ENCODE data around the gene TANGO2. TPM values are rescaled to one million over a fixed set of nuclear protein-coding genes. Genes with fewer than 3 reads are reported as not detected.

Gene TANGO2
- total and polyA plus RNA-seq, 9 donors, result 11.0 to 17.5 (median 13.3) TPM

DNA sequence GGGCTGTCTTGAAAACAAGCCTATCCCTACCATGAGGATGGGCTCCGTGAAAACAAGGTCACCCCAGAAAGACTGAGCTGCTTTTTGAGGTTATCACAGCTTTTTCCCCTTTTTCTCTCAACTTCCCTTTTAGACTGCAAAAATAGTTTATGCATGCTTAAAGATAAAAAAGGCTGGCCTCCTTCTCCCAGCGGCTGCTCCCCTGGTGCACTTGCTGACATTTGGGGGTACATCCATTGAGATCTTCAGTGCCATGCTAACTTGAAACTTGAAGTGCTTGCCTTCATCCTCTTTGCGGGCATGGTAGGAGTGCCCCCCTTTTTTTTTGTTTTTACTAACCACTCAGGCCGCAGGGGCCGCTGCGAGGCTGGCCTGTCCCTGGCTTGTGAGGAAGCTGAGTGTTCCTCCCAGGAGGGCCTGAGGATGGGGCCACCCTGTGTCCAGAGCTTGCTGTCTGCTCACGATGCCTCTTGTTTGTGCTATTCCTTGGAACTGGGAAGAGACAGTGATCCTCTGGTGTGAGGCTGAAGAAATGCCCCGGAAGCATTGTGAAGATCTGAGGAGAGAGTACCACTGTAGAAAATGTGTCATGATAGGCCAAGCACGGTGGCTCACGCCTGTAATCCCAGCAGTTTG, 2.2 kb downstream of the TANGO2 start:
- H3K27me3 ChIP-seq, result no peaks in the 10 kb centered on the region
- peaks cover 11% of the 10 kb centered on the region for H3K4me1 ChIP-seq (ENCODE audit: insufficient read depth)
- no peak overlapping the region for H3K27ac ChIP-seq
- H3K9me3 ChIP-seq, result no peaks in the 10 kb centered on the region
- H3K36me3 ChIP-seq, result no peaks in the 10 kb centered on the region
- intact Hi-C loops (cut with DNase I), result loop anchor here in 1 of 4 donors (10.0 kb wide), 1 partner anchor 72 kb away; no protein-coding TSS in a partner anchor
- WGBS, 3 donors, result 77 to 93% (median 87%) methylated on average over 10 of the region's 10 CpGs
- TF ChIP-seq POLR2A (IDR thresholded peaks at IDR 0.05) (no peak), EP300 (IDR thresholded peaks at IDR 0.05) (no peak)
- TF ChIP-seq, protein P1, sequence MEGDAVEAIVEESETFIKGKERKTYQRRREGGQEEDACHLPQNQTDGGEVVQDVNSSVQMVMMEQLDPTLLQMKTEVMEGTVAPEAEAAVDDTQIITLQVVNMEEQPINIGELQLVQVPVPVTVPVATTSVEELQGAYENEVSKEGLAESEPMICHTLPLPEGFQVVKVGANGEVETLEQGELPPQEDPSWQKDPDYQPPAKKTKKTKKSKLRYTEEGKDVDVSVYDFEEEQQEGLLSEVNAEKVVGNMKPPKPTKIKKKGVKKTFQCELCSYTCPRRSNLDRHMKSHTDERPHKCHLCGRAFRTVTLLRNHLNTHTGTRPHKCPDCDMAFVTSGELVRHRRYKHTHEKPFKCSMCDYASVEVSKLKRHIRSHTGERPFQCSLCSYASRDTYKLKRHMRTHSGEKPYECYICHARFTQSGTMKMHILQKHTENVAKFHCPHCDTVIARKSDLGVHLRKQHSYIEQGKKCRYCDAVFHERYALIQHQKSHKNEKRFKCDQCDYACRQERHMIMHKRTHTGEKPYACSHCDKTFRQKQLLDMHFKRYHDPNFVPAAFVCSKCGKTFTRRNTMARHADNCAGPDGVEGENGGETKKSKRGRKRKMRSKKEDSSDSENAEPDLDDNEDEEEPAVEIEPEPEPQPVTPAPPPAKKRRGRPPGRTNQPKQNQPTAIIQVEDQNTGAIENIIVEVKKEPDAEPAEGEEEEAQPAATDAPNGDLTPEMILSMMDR (IDR thresholded peaks at IDR 0.05), result no peak
- DNase-seq, result peak in 1 of 5 donors; percentile 1
- H3K4me3 ChIP-seq, result no peak overlapping the region

DNA sequence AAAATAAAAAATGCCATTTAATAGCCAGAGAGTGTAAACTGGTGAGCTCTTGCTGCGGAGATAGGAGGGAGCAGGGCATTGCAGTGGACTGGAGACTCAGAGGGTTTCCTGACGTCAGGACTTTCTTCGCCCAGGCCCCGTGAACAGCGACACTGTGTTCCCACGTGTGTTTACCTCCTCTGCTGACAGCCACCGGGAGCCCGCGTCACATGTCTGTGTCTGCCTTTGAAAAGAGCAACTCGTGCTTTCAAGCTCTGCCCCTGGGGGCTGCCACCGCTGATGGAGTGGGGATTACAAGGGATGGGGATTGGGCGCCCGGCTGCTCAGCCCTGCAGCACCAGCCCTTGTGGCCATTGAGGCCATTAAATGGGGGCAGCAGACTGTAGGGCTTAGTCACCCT, 3.3 kb downstream of the TANGO2 start:
- no peak for DNase-seq
- no peak overlapping the region for H3K4me3 ChIP-seq
- peaks cover 11% of the 10 kb centered on the region for H3K4me1 ChIP-seq (ENCODE audit: insufficient read depth)
- H3K9me3 ChIP-seq, result no peaks in the 10 kb centered on the region
- WGBS, 3 donors, result 81 to 83% (median 81%) methylated on average over 13 of the region's 13 CpGs
- intact Hi-C loops (cut with DNase I), result loop anchor here in 1 of 4 donors (10.0 kb wide), 1 partner anchor 71 kb away; no protein-coding TSS in a partner anchor
- H3K36me3 ChIP-seq, result no peaks in the 10 kb centered on the region
- H3K27me3 ChIP-seq, result no peaks in the 10 kb centered on the region
- TF ChIP-seq, protein P1 (IDR thresholded peaks at IDR 0.05), result no peak
- TF ChIP-seq EP300 (IDR thresholded peaks at IDR 0.05) (no peak), POLR2A (IDR thresholded peaks at IDR 0.05) (no peak)
- no peak overlapping the region for H3K27ac ChIP-seq

DNA sequence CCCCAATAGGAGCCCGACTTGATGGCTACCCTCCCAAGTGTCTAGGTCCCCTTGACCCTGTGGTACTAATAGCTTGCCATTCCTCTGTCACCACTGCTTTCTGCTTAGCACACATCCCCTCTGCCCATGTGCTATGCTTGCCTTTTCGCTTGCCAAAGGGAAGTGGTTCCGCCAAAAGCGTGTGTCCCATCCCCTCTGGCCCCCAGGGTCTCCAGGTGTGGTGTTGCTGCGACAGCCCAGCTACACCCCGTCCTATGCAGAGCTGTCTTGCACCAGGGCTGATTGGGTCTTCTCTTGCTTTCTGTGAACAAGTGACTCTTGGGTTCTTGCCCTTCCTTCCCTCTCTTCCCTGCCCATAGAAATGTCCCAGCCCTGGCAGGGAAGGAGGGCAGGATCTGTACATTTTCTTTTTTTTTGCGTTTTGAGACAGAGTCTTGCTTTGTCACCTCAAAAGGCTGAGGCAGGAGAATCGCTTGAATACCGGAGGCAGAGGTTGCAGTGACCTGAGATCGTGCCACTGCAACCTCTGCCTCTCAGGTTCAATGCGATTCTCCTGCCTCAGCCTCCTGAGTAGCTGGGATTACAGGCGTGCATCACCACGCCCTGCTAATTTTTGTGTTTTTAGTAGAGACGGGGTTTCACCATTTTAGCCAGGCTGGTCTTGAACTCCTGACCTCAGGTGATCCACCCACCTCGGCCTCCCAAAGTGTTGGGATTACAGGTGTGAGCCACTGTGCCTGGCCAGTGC, 3.9 kb downstream of the TANGO2 start:
- no peaks in the 10 kb centered on the region for H3K36me3 ChIP-seq
- no peak overlapping the region for H3K27ac ChIP-seq
- no peaks in the 10 kb centered on the region for H3K9me3 ChIP-seq
- WGBS, 3 donors, result 91 to 94% (median 92%) methylated on average over 15 of the region's 15 CpGs
- TF ChIP-seq EP300 (IDR thresholded peaks at IDR 0.05), result no peak
- TF ChIP-seq, protein P1 (IDR thresholded peaks at IDR 0.05), result no peak
- no peak for TF ChIP-seq POLR2A (IDR thresholded peaks at IDR 0.05)
- H3K4me1 ChIP-seq (ENCODE audit: insufficient read depth), result peaks cover 12% of the 10 kb centered on the region
- no peaks in the 10 kb centered on the region for H3K27me3 ChIP-seq
- H3K4me3 ChIP-seq, result no peak overlapping the region
- no peak for DNase-seq
- intact Hi-C loops (cut with DNase I), result loop anchor here in 1 of 4 donors (10.0 kb wide), 1 partner anchor 70 kb away; no protein-coding TSS in a partner anchor

DNA sequence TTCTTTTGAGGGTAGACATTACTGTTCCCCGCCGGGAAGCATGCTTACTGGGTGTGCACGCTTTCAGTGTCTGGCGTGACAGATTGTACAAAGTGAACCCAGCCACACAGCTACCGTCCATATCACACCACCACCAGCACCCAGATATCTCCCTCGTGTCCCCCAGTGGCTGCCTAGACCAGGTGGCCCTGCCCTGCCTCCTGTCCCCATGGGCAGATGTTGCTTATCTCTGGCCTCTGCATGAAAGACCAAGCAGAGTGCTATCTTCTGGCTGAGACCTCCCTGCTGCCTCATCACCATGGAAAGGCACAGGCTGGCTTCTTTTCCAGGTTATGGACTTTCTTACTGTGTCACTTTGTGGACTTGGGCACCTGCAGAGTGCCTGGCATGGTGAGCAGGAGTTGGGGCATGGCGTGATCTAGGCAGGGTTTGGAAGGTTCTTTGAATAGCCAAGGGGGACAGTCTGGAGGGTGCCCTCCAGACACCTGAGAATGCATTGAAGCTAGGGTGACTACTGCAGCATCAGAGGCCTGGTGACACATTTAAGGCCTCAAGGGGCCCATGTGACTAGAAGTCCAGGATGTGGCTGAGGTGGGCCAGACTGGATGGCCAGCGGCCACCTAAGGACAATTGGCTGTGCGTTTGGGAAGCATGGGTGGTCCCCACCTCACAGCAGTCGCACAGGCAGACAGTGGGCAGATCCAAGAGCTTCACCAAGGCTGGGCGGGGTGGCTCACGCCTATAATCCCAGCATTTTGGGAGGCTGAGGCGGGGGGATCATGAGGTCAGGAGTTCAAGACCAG, 4.7 kb downstream of the TANGO2 start:
- H3K4me1 ChIP-seq (ENCODE audit: insufficient read depth), result peaks cover 9% of the 10 kb centered on the region

More for the DNA sequence above, 4.7 kb downstream of the TANGO2 start:
- H3K27ac ChIP-seq, result no peak overlapping the region
- intact Hi-C loops (cut with DNase I), result loop anchor here in 1 of 4 donors (10.0 kb wide), 1 partner anchor 69 kb away; no protein-coding TSS in a partner anchor
- H3K9me3 ChIP-seq, result no peaks in the 10 kb centered on the region
- 94 to 96% (median 94%) methylated on average over 13 of the region's 13 CpGs for WGBS, 3 donors
- no peaks in the 10 kb centered on the region for H3K27me3 ChIP-seq
- H3K36me3 ChIP-seq, result no peaks in the 10 kb centered on the region
- no peak for DNase-seq
- TF ChIP-seq POLR2A (IDR thresholded peaks at IDR 0.05), result no peak
- TF ChIP-seq, protein P1 (IDR thresholded peaks at IDR 0.05), result no peak
- TF ChIP-seq EP300 (IDR thresholded peaks at IDR 0.05), result no peak
- H3K4me3 ChIP-seq, result no peak overlapping the region
